GM12878 (cell line): Measurements from ENCODE around the gene TCF4.

Experiments
- CEBPB ChIP-seq, 2 experiments: fragments of 150-350 bp in 1 of 2; IDR thresholded peaks; 2 replicates each; pipeline ENCODE4 v1.6.1; 2012 to 2014; ENCODE audit warnings: low read depth in 2 of 2, low read length in 2 of 2, borderline replicate concordance in 1 of 2, inconsistent platforms in 1 of 2
- CTCF ChIP-seq, 3 experiments: IDR thresholded peaks in 2 of 3; conservative IDR thresholded peaks in 1 of 3; 2 replicates each; pipeline ENCODE4 v1.5.1; 2011; ENCODE audit warnings: low read depth in 3 of 3, low read length in 3 of 3, mild to moderate bottlenecking in 3 of 3, control low read depth in 2 of 3, moderate library complexity in 2 of 3, inconsistent platforms in 1 of 3, mixed read lengths in 1 of 3; ENCODE audit not compliant: control insufficient read depth in 2 of 3, insufficient read depth in 1 of 3; ENCODE audit errors: extremely low read depth in 1 of 3
- ETV6 ChIP-seq, 2 experiments: fragments of 450-650 bp in 1 of 2; IDR thresholded peaks in 1 of 2; conservative IDR thresholded peaks in 1 of 2; 2 replicates each; pipeline ENCODE4 v1.6.1; 2014; ENCODE audit warnings: antibody characterized with exemption in 1 of 2, borderline replicate concordance in 1 of 2, low read depth in 1 of 2, mild to moderate bottlenecking in 1 of 2, moderate library complexity in 1 of 2
- FOXM1 ChIP-seq: IDR thresholded peaks from 2 replicates; pipeline ENCODE4 v1.6.1; 2012; ENCODE audit warnings: low read depth, mild to moderate bottlenecking, inconsistent platforms, low read length, moderate library complexity
- NR2C1 ChIP-seq: fragments of 450-650 bp; IDR thresholded peaks from 2 replicates; pipeline ENCODE4 v1.6.1; 2017; ENCODE audit warnings: antibody characterized with exemption, mild to moderate bottlenecking, moderate library complexity
- NRF1 ChIP-seq: conservative IDR thresholded peaks from 2 replicates; pipeline ENCODE4 v1.6.1; 2011; ENCODE audit warnings: mild to moderate bottlenecking, low read depth, low read length, improper control_type of control experiment
- POLR2AphosphoS2 ChIP-seq: IDR thresholded peaks from 2 replicates; pipeline ENCODE4 v1.6.1; 2011; ENCODE audit warnings: low read depth, mild to moderate bottlenecking, low read length, improper control_type of control experiment, moderate library complexity
- TAF1 ChIP-seq: IDR thresholded peaks from 2 replicates; pipeline ENCODE4 v1.6.1; 2011; ENCODE audit warnings: mild to moderate bottlenecking, low read depth, low read length, borderline replicate concordance

GRCh38 chr18:55186588-55186987 lies 401.4 kb downstream of the TCF4 start:
- TF ChIP-seq CTCF (IDR thresholded peaks at IDR 0.05 in 2 of 3, conservative IDR thresholded peaks at IDR 0.05 in 1 of 3; ENCODE audit: control insufficient read depth in 2 of 3, extremely low read depth in 1 of 3, insufficient read depth in 1 of 3, low read depth in 3 of 3, low read length in 3 of 3): no peak
- no peak for TF ChIP-seq ETV6 (conservative IDR thresholded peaks at IDR 0.05 in 1 of 2, IDR thresholded peaks at IDR 0.05 in 1 of 2; ENCODE audit: borderline replicate concordance in 1 of 2, low read depth in 1 of 2)
- TF ChIP-seq POLR2AphosphoS2: no peak
- no peak for TF ChIP-seq CEBPB (IDR thresholded peaks at IDR 0.05; ENCODE audit: borderline replicate concordance in 1 of 2, low read depth in 2 of 2, low read length in 2 of 2)
- no peak for TF ChIP-seq FOXM1
- TF ChIP-seq NRF1: no peak
- TF ChIP-seq NR2C1: no peak
- TF ChIP-seq TAF1: no peak
